GM19397 (cell line): Measurements from ENCODE around the gene DMD.
"Not testable (repeated sequence)": the region's sequence is repeated elsewhere in the genome, so short reads cannot be mapped to it uniquely, and the experiment has no call there.

ENCODE experiments used
- ATAC-seq: cut with Tn5 transposase; IDR thresholded peaks from one replicate; pipeline ENCODE4 v1.9.1; 2021; ENCODE audit warnings: mild to moderate bottlenecking, moderate library complexity; ENCODE audit not compliant: unreplicated experiment

The DMD gene

GRCh38 chrX:31377821-31378220 is 1833.5 kb downstream of the DMD start:
- ATAC-seq, result not testable (repeated sequence)

GRCh38 chrX:31376408-31377022 is 1834.8 kb downstream of the DMD start:
- ATAC-seq, result no peak

GRCh38 chrX:31374786-31375185 is 1836.6 kb downstream of the DMD start:
- ATAC-seq, result no peak

- ATAC-seq, result no peak
These were observed 1839.4 kb downstream of the DMD start for GRCh38 chrX:31371956-31372355.

DNA sequence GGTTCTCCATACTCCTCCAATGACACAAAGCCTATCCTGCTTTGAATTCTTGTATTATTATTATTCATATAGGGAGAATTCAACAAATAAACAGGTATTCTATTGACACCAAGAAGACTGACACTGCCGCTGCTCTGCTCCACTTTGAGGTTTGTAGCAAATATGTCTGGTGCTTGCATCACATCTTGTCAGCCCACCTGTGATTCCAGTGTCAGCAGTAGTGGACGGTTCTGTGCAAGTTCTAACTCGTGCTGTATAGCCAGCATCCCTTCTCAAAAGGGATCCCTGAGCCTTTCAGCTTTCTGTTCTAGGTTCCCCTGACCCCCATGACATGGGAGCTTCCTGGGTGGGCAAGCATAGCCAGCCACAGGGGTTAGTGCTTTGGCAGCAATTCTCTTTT is 1843.5 kb downstream of the DMD start:
- ATAC-seq, result no peak

DNA sequence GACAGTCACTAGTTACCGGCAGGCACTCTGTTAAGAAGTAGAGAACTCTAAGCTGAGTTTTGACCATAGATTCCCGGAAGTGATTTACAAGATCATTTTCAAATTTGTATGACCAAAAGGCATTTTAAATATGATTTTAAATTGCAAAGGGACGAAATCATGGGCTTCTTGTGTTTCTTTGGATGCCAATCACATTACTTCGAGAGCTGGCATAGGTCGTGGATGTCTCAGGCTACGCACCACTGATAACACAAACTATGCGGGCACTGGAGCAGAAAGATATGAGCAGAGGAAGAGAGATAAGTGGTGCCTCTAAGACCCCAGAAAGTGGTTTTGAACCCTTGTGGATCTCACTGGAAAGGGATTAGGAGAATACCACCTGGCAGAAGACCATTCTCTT is 1845.3 kb downstream of the DMD start:
- ATAC-seq, result no peak

- no peak for ATAC-seq
These were observed 1854.8 kb downstream of the DMD start for GRCh38 chrX:31356275-31357212.

GRCh38 chrX:31355206-31355955 is 1856.0 kb downstream of the DMD start:
- ATAC-seq, result no peak

DNA sequence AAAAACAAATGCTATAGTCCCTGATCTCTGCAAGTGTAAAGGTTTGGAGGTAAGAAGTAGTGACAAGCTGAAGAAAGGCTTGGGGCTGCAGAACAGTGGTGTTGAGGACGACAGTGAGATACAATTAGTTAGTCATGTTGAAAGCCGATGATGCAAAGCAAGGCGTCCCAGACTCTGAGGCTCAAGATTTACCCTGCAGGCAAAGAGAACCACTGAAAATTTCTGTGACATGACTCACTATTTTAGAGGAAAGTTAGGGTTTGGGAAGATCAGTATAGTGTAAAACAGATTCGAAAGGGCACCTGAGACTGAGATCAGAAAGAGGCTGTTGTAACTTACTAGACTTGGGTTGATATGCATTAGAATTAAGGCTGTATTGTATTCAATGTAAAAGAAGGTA is 1858.3 kb downstream of the DMD start:
- no peak for ATAC-seq

DNA sequence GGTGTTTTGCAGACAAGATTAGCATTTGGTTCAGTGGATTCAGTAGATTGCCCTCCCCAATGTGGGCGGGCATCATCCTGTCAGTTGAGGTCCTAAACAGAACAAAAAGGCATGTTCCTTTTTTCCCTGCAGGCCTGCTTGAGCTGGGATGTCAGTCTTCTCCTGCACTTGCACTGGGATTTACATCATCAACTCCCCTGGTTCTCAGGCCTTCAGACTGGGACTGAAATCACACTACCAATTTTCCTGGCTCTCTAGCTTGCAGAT is 1860.6 kb downstream of the DMD start:
- ATAC-seq, result no peak

DNA sequence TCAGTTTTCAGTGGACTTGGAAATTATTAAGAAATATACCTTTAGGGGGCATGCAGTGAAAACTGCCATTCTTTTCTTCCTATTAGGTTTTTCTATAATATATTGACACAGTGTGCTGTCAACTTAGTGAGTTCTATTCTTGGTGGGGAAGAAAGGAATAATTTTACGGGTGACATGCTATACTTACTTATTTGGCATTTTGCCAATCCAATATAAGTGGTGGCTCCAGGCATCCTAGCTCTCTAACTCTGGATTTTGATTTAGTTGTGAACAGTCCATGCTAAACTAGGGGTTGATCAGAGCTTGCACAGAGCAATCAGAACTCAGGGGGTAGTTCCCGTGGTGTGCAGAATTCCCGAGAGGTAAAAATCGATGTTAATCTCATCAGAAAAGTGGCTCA is 1861.8 kb downstream of the DMD start:
- no peak for ATAC-seq

GRCh38 chrX:31340587-31340986 is 1870.8 kb downstream of the DMD start:
- ATAC-seq, result no peak

GRCh38 chrX:31338991-31339350 is 1872.4 kb downstream of the DMD start:
- no peak for ATAC-seq

DNA sequence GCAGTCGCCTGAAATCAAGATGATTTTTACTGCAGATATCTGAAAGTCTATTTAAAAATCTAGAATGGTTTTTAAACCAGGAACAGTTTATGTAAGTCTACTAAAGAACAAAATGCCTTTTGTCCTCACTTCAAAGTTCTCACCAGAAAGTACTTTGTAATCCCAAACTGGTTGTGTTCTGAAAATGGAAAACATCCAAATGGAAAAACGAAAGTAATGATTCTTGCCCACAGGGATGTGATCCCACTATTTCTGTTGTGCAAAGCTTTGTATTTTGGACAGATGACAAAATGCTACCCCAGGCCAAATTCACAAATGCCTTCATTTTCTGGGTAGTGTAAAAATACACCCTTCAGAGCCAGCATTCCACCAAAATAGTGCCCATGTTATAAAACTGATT is 1874.0 kb downstream of the DMD start:
- no peak for ATAC-seq

GRCh38 chrX:31336419-31336818 is 1874.9 kb downstream of the DMD start:
- ATAC-seq, result no peak

GRCh38 chrX:31334997-31335396 is 1876.4 kb downstream of the DMD start:
- ATAC-seq, result no peak

DNA sequence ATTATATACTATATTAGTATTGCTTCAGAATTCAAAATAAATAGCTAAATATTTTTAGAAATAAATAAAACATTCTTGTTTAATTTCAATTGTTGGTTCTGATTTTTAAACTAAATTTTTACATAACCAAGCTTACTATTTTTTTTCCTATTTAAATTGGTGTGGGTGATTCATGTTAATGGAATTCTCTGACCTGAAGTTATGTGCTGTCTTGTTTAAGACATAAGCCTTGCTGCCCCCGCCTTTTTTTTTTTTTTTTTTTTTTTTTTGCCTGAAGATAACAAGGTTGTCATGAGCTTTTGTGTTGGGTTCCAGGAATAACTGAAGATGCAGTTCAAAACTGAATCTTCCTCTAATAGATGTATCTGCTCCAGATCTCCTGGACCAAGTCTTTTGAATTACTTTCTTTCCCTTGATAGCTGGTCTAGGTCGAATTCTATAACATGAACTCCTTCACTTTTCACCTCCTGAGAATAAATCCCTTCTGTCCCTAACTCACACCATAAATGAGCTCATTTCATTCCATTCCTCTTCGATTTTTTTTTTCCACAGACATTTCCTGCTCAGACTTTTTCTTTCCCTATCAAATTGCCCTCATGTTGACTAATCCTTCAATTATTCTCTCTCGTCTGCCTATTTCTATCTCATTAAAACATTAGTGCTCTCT is 1878.1 kb downstream of the DMD start:
- no peak for ATAC-seq

DNA sequence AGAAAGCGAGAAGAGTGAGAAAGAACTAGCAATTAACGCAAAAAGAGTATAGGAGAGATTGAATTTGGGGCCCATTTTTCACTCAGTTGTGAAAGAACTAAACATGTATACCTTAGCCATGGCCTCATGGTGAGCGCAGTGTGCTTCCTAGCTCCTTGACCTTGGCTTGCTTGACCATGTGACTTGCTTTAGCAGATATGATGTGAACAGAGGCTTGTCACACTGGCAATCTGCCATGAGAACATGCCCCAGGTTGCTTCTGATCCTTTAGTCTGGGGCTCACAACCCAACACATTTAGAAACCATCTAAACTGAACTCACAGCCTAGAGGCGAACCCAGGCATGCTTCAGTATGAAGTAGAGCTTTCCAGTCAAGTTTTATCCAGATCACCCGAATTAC is 1879.4 kb downstream of the DMD start:
- no peak for ATAC-seq

GRCh38 chrX:31331015-31331414 is 1880.3 kb downstream of the DMD start:
- ATAC-seq, result no peak

DNA sequence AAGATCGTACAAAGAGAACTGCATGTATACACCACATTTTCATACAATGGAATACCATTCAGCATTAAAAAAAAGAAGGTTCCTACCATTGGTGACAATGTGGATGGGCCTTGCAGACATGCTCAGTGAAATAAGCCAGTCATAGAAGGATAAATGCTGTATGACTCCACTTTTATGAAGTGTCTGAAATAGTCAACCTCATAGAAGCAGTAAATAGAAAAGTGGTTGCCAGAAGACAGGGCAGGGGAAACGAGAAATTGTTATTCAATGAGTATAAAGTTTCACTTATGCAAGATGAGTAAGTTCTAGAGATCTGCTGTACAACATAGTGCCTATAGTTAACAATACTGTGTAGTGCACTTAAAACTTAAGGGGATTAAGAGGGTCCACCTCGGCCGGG is 1882.1 kb downstream of the DMD start:
- ATAC-seq, result no peak

- ATAC-seq, result peak; percentile 77
These were observed 1887.7 kb downstream of the DMD start for GRCh38 chrX:31323658-31324057.
